PC-3 (cell line): Measurements from ENCODE around the gene CDK11A. TPM values are rescaled to one million over a fixed set of nuclear protein-coding genes. Genes with fewer than 3 reads are reported as not detected.

Experiments
- ATAC-seq: fragments of 200-7000 bp; cut with Tn5 transposase; 2 replicates; pipeline ENCODE4 v1.9.1; 2020; ENCODE audit warnings: mild to moderate bottlenecking, moderate library complexity
- BruUV-seq: library from RNA; stranded (reverse); fragments of 400-500 nt; replicated peaks from 2 replicates; lab custom pipeline; 2021; lab: Mats Ljungman, UMichigan
- CTCF ChIA-PET: fragments of 300-600 bp; sonication (Branson Sonifier 250); formaldehyde crosslinking; loops from one replicate; lab custom pipeline; 2022; ENCODE audit warnings: antibody characterized with exemption; lab: Charles Lee
- POLR2A ChIA-PET: fragments of 300-600 bp; sonication (Branson Sonifier 250); formaldehyde crosslinking; loops from one replicate; lab custom pipeline; 2022; ENCODE audit warnings: antibody characterized with exemption; ENCODE audit not compliant: unreplicated experiment; lab: Charles Lee
- DNase-seq: peaks from one replicate; pipeline ENCODE4 v3.0.0-alpha.2; 2015
- H2AFZ ChIP-seq: fragments of 300-600 bp; sonication (generic); 2 replicates; pipeline ENCODE4 v1.6.0; 2016; ENCODE audit warnings: antibody characterized with exemption, low read length
- H3F3A ChIP-seq: fragments of 300-600 bp; sonication (generic); one replicate; pipeline ENCODE4 v1.6.0; 2017; ENCODE audit warnings: antibody characterized with exemption, low read length, control low read depth, mild to moderate bottlenecking; ENCODE audit not compliant: unreplicated experiment
- H3K27ac ChIP-seq: fragments of 300-600 bp; sonication (generic); 2 replicates; pipeline ENCODE4 v1.5.1; 2016; ENCODE audit warnings: mild to moderate bottlenecking, low read length
- H3K27me3 ChIP-seq: fragments of 300-600 bp; sonication (generic); 2 replicates; pipeline ENCODE4 v1.6.1; 2016; ENCODE audit warnings: low read length, mixed read lengths
- H3K36me3 ChIP-seq: fragments of 300-600 bp; sonication (generic); 2 replicates; pipeline ENCODE4 v1.6.1; 2016; ENCODE audit warnings: low read depth, mixed run types, low read length, mixed read lengths
- H3K4me1 ChIP-seq: fragments of 300-600 bp; sonication (generic); 2 replicates; pipeline ENCODE4 v1.5.1; 2016; ENCODE audit warnings: low read length; ENCODE audit not compliant: insufficient read depth
- H3K4me2 ChIP-seq: fragments of 300-600 bp; sonication (generic); 2 replicates; pipeline ENCODE4 v1.6.0; 2016; ENCODE audit warnings: low read length
- H3K4me3 ChIP-seq: fragments of 300-600 bp; sonication (generic); 2 replicates; pipeline ENCODE4 v1.5.1; 2016; ENCODE audit warnings: mild to moderate bottlenecking, low read length, mixed read lengths
- H3K79me2 ChIP-seq: fragments of 300-600 bp; sonication (generic); 2 replicates; pipeline ENCODE4 v1.6.1; 2017; ENCODE audit warnings: low read length, mixed read lengths
- H3K9ac ChIP-seq: fragments of 300-600 bp; sonication (generic); 2 replicates; pipeline ENCODE4 v1.6.0; 2016; ENCODE audit warnings: mild to moderate bottlenecking, low read length
- H3K9me2 ChIP-seq: fragments of 300-600 bp; sonication (generic); replicated peaks from 2 replicates; pipeline ENCODE4 v1.6.1; 2016; ENCODE audit warnings: mixed run types, low read length, mixed read lengths
- H3K9me3 ChIP-seq: fragments of 300-600 bp; sonication (generic); 2 replicates; pipeline ENCODE4 v1.6.1; 2016; ENCODE audit warnings: low read length, mixed read lengths
- H4K20me1 ChIP-seq: fragments of 300-600 bp; sonication (generic); 2 replicates; pipeline ENCODE4 v1.6.1; 2016; ENCODE audit warnings: low read length, mixed read lengths
- EZH2 ChIP-seq: fragments of 300-600 bp; sonication (generic); IDR thresholded peaks from one replicate; pipeline ENCODE4 v1.6.1; 2017; ENCODE audit warnings: antibody characterized with exemption, mild to moderate bottlenecking, low read length; ENCODE audit not compliant: unreplicated experiment
- EZH2phosphoT487 ChIP-seq: fragments of 300-600 bp; sonication (generic); IDR thresholded peaks from 2 replicates; pipeline ENCODE4 v1.6.1; 2018; ENCODE audit warnings: mild to moderate bottlenecking, antibody characterized with exemption, low read length, borderline replicate concordance
- intact Hi-C: fragments of 100-400 bp; cut with micrococcal nuclease; formaldehyde crosslinking; loops from 2 replicates; pipeline ENCODE4 v1.9.0; 2023
- total RNA-seq: library from RNA; depleted of rRNA; stranded (reverse); fragments of >200 nt; gene quantifications from 2 replicates; pipeline ENCODE4 v1.2.3, GENCODE V29; 2014
- TF ChIP-seq, protein P1 (sequence below): fragments of 300-600 bp; sonication (generic); conservative IDR thresholded peaks from 2 replicates; pipeline ENCODE4 v1.5.1; 2017; ENCODE audit warnings: antibody characterized with exemption, low read depth, mild to moderate bottlenecking, low read length

Gene CDK11A
- total RNA-seq, 1 experiment from 2014 or later: 11.6 TPM

DNA sequence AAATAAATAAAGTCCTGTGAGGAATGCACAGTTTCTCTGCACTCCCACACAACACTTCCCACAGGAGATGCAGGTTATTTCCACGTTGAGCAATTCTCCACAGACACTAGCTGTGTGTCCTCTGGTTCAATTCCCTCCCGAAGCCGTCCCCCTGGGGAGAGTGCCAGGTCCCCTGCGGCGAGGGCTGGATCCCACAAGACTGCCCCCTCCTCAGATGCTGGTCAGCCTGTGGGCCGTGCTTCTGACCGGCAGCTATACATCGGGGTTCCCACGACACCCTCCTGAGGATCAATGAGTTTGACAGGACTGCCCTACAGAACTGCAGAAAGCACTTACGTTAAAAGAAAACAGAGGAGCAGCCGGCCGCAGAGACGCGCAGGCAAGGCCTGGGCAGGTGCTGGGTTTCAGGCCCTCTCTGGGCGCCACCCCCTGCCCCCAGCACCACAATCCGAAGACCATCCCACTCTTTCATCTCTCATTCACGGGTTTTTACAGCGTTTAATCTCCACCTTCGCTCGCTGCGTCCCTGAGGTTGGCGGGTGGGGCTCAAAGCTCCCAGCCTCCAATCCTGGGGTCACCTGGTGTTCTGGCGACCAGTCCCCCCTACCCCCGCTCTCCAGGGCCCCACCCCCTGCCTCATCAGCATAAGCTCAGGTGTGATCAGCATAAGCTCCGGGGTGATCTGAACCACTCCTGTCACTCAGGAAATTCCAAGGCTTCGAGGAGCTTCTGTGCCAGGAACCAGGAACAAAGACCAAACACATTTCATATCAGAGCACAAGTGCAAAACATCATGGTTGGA lies 40.9 kb downstream of the CDK11A start:
- Histone ChIP-seq H3K9me3 (no peaks in the 10 kb centered on the region), H3K27ac (no peak overlapping the region)
- no peak for ATAC-seq

DNA sequence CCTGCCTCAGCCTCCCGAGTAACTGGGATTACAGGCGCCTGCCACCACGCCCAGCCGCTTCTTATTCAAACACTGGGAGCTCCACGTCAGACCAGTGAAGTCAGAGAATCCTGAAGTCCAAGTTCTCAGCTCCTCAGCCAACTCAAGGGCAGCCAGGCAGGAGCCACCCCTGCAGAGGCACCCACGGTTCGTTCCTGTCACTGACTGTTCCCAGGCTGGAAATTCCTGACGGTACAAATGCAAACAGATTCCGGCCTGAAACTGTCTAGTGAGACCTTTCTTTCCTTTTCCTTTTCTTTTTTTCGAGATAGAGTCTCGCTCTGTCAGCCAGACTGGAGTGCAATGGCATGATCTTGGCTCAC lies 43.3 kb downstream of the CDK11A start:
- POLR2A ChIA-PET: no interaction called here

More for the DNA sequence above, 40.9 kb downstream of the CDK11A start:
- H3K4me3 ChIP-seq: no peak overlapping the region
- H2AFZ ChIP-seq: no peak overlapping the region
- no peaks in the 10 kb centered on the region for H4K20me1 ChIP-seq
- no peak overlapping the region for H3K4me2 ChIP-seq
- H3K9me2 ChIP-seq: no peaks in the 10 kb centered on the region
- H3K27me3 ChIP-seq: no peaks in the 10 kb centered on the region
- H3K36me3 ChIP-seq: peaks cover 6% of the 10 kb centered on the region; the same call in 1 of the 2 replicates
- H3F3A ChIP-seq: no peaks in the 10 kb centered on the region
- POLR2A ChIA-PET: no interaction called here
- peaks cover 8% of the 10 kb centered on the region for H3K4me1 ChIP-seq
- peaks cover 54% of the 10 kb centered on the region for H3K79me2 ChIP-seq
- intact Hi-C loops: loop anchor here (10.0 kb wide), 1 partner anchor 221 kb away; no protein-coding TSS in a partner anchor
- CTCF ChIA-PET: no interaction called here
- TF ChIP-seq EZH2 (no peak), EZH2phosphoT487 (no peak)
- TF ChIP-seq, protein P1, sequence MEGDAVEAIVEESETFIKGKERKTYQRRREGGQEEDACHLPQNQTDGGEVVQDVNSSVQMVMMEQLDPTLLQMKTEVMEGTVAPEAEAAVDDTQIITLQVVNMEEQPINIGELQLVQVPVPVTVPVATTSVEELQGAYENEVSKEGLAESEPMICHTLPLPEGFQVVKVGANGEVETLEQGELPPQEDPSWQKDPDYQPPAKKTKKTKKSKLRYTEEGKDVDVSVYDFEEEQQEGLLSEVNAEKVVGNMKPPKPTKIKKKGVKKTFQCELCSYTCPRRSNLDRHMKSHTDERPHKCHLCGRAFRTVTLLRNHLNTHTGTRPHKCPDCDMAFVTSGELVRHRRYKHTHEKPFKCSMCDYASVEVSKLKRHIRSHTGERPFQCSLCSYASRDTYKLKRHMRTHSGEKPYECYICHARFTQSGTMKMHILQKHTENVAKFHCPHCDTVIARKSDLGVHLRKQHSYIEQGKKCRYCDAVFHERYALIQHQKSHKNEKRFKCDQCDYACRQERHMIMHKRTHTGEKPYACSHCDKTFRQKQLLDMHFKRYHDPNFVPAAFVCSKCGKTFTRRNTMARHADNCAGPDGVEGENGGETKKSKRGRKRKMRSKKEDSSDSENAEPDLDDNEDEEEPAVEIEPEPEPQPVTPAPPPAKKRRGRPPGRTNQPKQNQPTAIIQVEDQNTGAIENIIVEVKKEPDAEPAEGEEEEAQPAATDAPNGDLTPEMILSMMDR: no peak
- H3K9ac ChIP-seq: no peak overlapping the region
- no peak for DNase-seq
- BruUV-seq: no TSS peak

More for the DNA sequence above, 43.3 kb downstream of the CDK11A start:
- peak; percentile 1 for DNase-seq
- ATAC-seq: no peak
- H3K79me2 ChIP-seq: peaks cover 40% of the 10 kb centered on the region
- H4K20me1 ChIP-seq: no peaks in the 10 kb centered on the region
- no peak overlapping the region for H3K9ac ChIP-seq
- intact Hi-C loops: loop anchor here (10.0 kb wide), 1 partner anchor 224 kb away; no protein-coding TSS in a partner anchor
- no peaks in the 10 kb centered on the region for H3K9me2 ChIP-seq
- no peak overlapping the region for H3K4me3 ChIP-seq
- TF ChIP-seq EZH2phosphoT487 (no peak), EZH2 (no peak)
- TF ChIP-seq, protein P1: no peak
- no peaks in the 10 kb centered on the region for H3K27me3 ChIP-seq
- BruUV-seq: no TSS peak
- no peaks in the 10 kb centered on the region for H3K9me3 ChIP-seq
- H3K36me3 ChIP-seq: peaks cover 6% of the 10 kb centered on the region; the same call in 1 of the 2 replicates
- H3F3A ChIP-seq: no peaks in the 10 kb centered on the region
- CTCF ChIA-PET: no interaction called here
- H2AFZ ChIP-seq: no peak overlapping the region
- H3K4me2 ChIP-seq: no peak overlapping the region
- H3K4me1 ChIP-seq: no peaks in the 10 kb centered on the region
- no peak overlapping the region for H3K27ac ChIP-seq
